T-cell (primary cell): ENCODE measurements around the gene MAP2K1. TPM values are rescaled to one million over a fixed set of nuclear protein-coding genes. Genes with fewer than 3 reads are reported as not detected.
A peak's percentile ranks its signal among the peaks of the same experiment; 100 is the strongest.
"Not testable (repeated sequence)": the region's sequence is repeated elsewhere in the genome, so short reads cannot be mapped to it uniquely, and the experiment has no call there.

Experiments used
- ATAC-seq, 4 experiments: fragments of 200-7000 bp in 3 of 4; fragments of 150-1000 bp in 1 of 4; cut with Tn5 transposase; replicated peaks in 1 of 4; 1 replicate in 3 of 4; 2 replicates in 1 of 4; pipeline ENCODE4 v1.10.0; 2021; ENCODE audit warnings: moderate library complexity in 3 of 4, mild to moderate bottlenecking in 2 of 4, moderate number of reproducible peaks in 1 of 4
- CTCF ChIA-PET, 2 donors: fragments of 300-600 bp; sonication (Branson Sonifier 250); formaldehyde crosslinking; loops; one replicate each; lab custom pipeline; 2022; ENCODE audit warnings: antibody characterized with exemption in 2 of 2; lab: Charles Lee
- POLR2A ChIA-PET, 2 donors: fragments of 300-600 bp; sonication (Branson Sonifier 250); formaldehyde crosslinking; loops; one replicate each; lab custom pipeline; 2022; ENCODE audit warnings: antibody characterized with exemption in 2 of 2; lab: Charles Lee
- DNase-seq, 35 experiments: peaks; one replicate each; pipeline versions ENCODE4 v3.0.0 to v3.0.0-alpha.2; 2013 to 2023
- H3K27ac ChIP-seq: one replicate; pipeline ENCODE4 v1.5.1; 2013; ENCODE audit warnings: low read length
- H3K27me3 ChIP-seq, 2 experiments: replicated peaks in 1 of 2; 1 replicate in 1 of 2; 2 replicates in 1 of 2; pipeline versions ENCODE4 v1.6.1 to v1.7.0; 2013; ENCODE audit warnings: low read length in 1 of 2, mixed read lengths in 1 of 2; ENCODE audit not compliant: control insufficient read depth in 2 of 2, insufficient read depth in 2 of 2; ENCODE audit errors: extremely low read depth in 1 of 2
- H3K36me3 ChIP-seq, 2 donors: 1 replicate in 1 of 2; 2 replicates in 1 of 2; pipeline versions ENCODE4 v1.6.1 to v1.7.0; 2013; ENCODE audit warnings: low read length in 1 of 2; ENCODE audit not compliant: control insufficient read depth in 2 of 2, insufficient read depth in 1 of 2; ENCODE audit errors: extremely low read depth in 1 of 2
- H3K4me1 ChIP-seq, 2 experiments: 1 replicate in 1 of 2; 2 replicates in 1 of 2; pipeline versions ENCODE4 v1.6.1 to v1.7.0; 2013; ENCODE audit warnings: low read length in 2 of 2, mixed read lengths in 1 of 2; ENCODE audit not compliant: insufficient read depth in 2 of 2, control insufficient read depth in 1 of 2; ENCODE audit errors: extremely low read depth in 1 of 2
- H3K4me3 ChIP-seq, 2 donors: 1 replicate in 1 of 2; 2 replicates in 1 of 2; pipeline versions ENCODE4 v1.5.1 to v1.7.0; 2013; ENCODE audit warnings: mild to moderate bottlenecking in 2 of 2, low read length in 1 of 2, moderate library complexity in 1 of 2; ENCODE audit not compliant: control insufficient read depth in 1 of 2; ENCODE audit errors: extremely low read depth in 1 of 2
- H3K9me3 ChIP-seq: 2 replicates; pipeline ENCODE4 v1.7.0; 2013
- H3K27ac Mint-ChIP-seq, 2 donors: one replicate each; pipeline ENCODE4 v1.8.0; 2020 to 2021; ENCODE audit warnings: mild to moderate bottlenecking in 2 of 2, mixed read lengths in 2 of 2
- H3K27me3 Mint-ChIP-seq, 2 donors: one replicate each; pipeline ENCODE4 v1.8.0; 2021 to 2022; ENCODE audit warnings: mixed read lengths in 2 of 2
- H3K36me3 Mint-ChIP-seq: one replicate; pipeline ENCODE4 v1.8.0; 2021; ENCODE audit warnings: mixed read lengths
- H3K4me1 Mint-ChIP-seq, 3 donors: one replicate each; pipeline ENCODE4 v1.8.0; 2020 to 2022; ENCODE audit warnings: mixed read lengths in 3 of 3, mild to moderate bottlenecking in 1 of 3
- H3K4me3 Mint-ChIP-seq, 3 donors: one replicate each; pipeline ENCODE4 v1.8.0; 2020 to 2022; ENCODE audit warnings: mild to moderate bottlenecking in 3 of 3, mixed read lengths in 3 of 3, moderate library complexity in 3 of 3
- H3K9me3 Mint-ChIP-seq, 3 donors: one replicate each; pipeline ENCODE4 v1.8.0; 2020 to 2022; ENCODE audit warnings: mixed read lengths in 3 of 3
- WGBS: methylation state at CpG from one replicate; pipeline ENCODE4 v1.1.5; 2013; ENCODE audit warnings: missing lambda C conversion rate; ENCODE audit not compliant: insufficient coverage; 5-methylcytosine and 5-hydroxymethylcytosine counted together
- total RNA-seq, 35 experiments: library from RNA in 6 of 35; stranded (reverse) in 6 of 35; fragments of 120-200 nt in 1 of 35; gene quantifications; one replicate each; pipeline versions ENCODE4 v1.2.1 to v1.2.4 and lab custom pipeline; 2013 to 2026

MAP2K1 gene
- total RNA-seq, 5 donors from 2014 or later (not counting 1 experiment from before 2014, with no cell fraction given), result 38.7 to 62.8 (median 49.4) TPM

- no peak for ATAC-seq
- Histone ChIP-seq H3K9me3 (no peaks in the 10 kb centered on the region), H3K36me3 (peaks cover 5 to 13% of the 10 kb centered on the region in 2 donors), H3K4me3 (no peak overlapping the region), H3K27me3 (no peaks in the 10 kb centered on the region), H3K4me1 (peaks cover 4 to 9% of the 10 kb centered on the region in 2 experiments), H3K27ac (no peak overlapping the region)
- Mint-ChIP-seq H3K27me3 (no peaks in the 10 kb centered on the region), H3K36me3 (peaks cover 32% of the 10 kb centered on the region), H3K4me1 (peaks cover 19 to 28% (median 21%) of the 10 kb centered on the region in 3 donors), H3K9me3 (no peaks in the 10 kb centered on the region), H3K27ac (no peak overlapping the region), H3K4me3 (no peak overlapping the region)
- ChIA-PET POLR2A (no interaction called here), CTCF (no interaction called here)
- WGBS, result no CpG with 5 or more reads among the region's 3 CpGs
- no peak for DNase-seq
Observed at GRCh38 chr15:66456211-66456610, 69.5 kb downstream of the MAP2K1 start.

GRCh38 chr15:66459818-66460615, 73.3 kb downstream of the MAP2K1 start:
- H3K36me3 Mint-ChIP-seq, result peaks cover 30% of the 10 kb centered on the region
- WGBS, result 70% methylated on average over 3 of the region's 3 CpGs

GRCh38 chr15:66461294-66461693, 74.6 kb downstream of the MAP2K1 start:
- H3K27ac ChIP-seq, H3K9me3 Mint-ChIP-seq, H3K27me3 Mint-ChIP-seq, CTCF ChIA-PET, H3K4me3 ChIP-seq, DNase-seq, H3K27ac Mint-ChIP-seq, H3K9me3 ChIP-seq, POLR2A ChIA-PET, ATAC-seq, H3K27me3 ChIP-seq, H3K4me1 ChIP-seq, H3K4me3 Mint-ChIP-seq: not testable (repeated sequence)
- 100% methylated on average over 1 of the region's 6 CpGs for WGBS
- peaks cover 34% of the 10 kb centered on the region for H3K36me3 Mint-ChIP-seq
- peaks cover 0 to 12% of the 10 kb centered on the region in 2 donors for H3K36me3 ChIP-seq
- H3K4me1 Mint-ChIP-seq, result peaks cover 13 to 23% (median 19%) of the 10 kb centered on the region in 3 donors

More at GRCh38 chr15:66459818-66460615, 73.3 kb downstream of the MAP2K1 start:
- no peak overlapping the region for H3K27ac ChIP-seq
- Mint-ChIP-seq H3K4me1 (peaks cover 19 to 28% (median 21%) of the 10 kb centered on the region in 3 donors), H3K9me3 (no peaks in the 10 kb centered on the region), H3K4me3 (no peak overlapping the region), H3K27ac (peak overlapping the region; percentile 8 to 74), H3K27me3 (no peaks in the 10 kb centered on the region)
- CTCF ChIA-PET, result no interaction called here
- H3K9me3 ChIP-seq, result no peaks in the 10 kb centered on the region
- POLR2A ChIA-PET, result no interaction called here
- H3K4me1 ChIP-seq, result peaks cover 4 to 9% of the 10 kb centered on the region in 2 experiments
- DNase-seq (no peak), ATAC-seq (no peak)
- H3K36me3 ChIP-seq, result peaks cover 2 to 18% of the 10 kb centered on the region in 2 donors
- H3K27me3 ChIP-seq, result no peaks in the 10 kb centered on the region
- no peak overlapping the region for H3K4me3 ChIP-seq

- Histone ChIP-seq H3K36me3 (peaks cover 0 to 12% of the 10 kb centered on the region in 2 donors), H3K27ac (no peak overlapping the region), H3K4me3 (no peak overlapping the region), H3K9me3 (no peaks in the 10 kb centered on the region), H3K4me1 (peaks cover 4 to 9% of the 10 kb centered on the region in 2 experiments), H3K27me3 (no peaks in the 10 kb centered on the region)
- Mint-ChIP-seq H3K4me1 (peaks cover 13 to 23% (median 17%) of the 10 kb centered on the region in 3 donors), H3K4me3 (no peak overlapping the region), H3K27ac (no peak overlapping the region), H3K27me3 (no peaks in the 10 kb centered on the region), H3K9me3 (no peaks in the 10 kb centered on the region), H3K36me3 (peaks cover 34% of the 10 kb centered on the region)
- ATAC-seq (no peak), DNase-seq (no peak)
- CTCF ChIA-PET, result no interaction called here
- POLR2A ChIA-PET, result no interaction called here
- no CpG with 5 or more reads among the region's 2 CpGs for WGBS
Observed at GRCh38 chr15:66461917-66462316, 75.2 kb downstream of the MAP2K1 start.

- no peak overlapping the region for H3K4me3 Mint-ChIP-seq
- Histone ChIP-seq H3K9me3 (no peaks in the 10 kb centered on the region), H3K36me3 (peaks cover 0 to 12% of the 10 kb centered on the region in 2 donors), H3K4me3 (no peak overlapping the region), H3K27me3 (no peaks in the 10 kb centered on the region), H3K4me1 (peaks cover 4 to 9% of the 10 kb centered on the region in 2 experiments), H3K27ac (no peak overlapping the region)
- DNase-seq (no peak), ATAC-seq (no peak)
- POLR2A ChIA-PET, result interaction anchor here in 1 of 2 donors (0.6 kb wide), 1 partner anchor 1812 kb away, joined by 5 read pairs; no protein-coding TSS in a partner anchor
- H3K4me1 Mint-ChIP-seq, result peaks cover 15 to 23% (median 17%) of the 10 kb centered on the region in 3 donors
- H3K27me3 Mint-ChIP-seq, result no peaks in the 10 kb centered on the region
- CTCF ChIA-PET, result no interaction called here
- WGBS, result 94% methylated on average over 4 of the region's 4 CpGs
- peaks cover 34% of the 10 kb centered on the region for H3K36me3 Mint-ChIP-seq
- H3K27ac Mint-ChIP-seq, result no peak overlapping the region
- no peaks in the 10 kb centered on the region for H3K9me3 Mint-ChIP-seq
Observed at GRCh38 chr15:66462627-66463026, 75.9 kb downstream of the MAP2K1 start.

- CTCF ChIA-PET, H3K9me3 Mint-ChIP-seq, DNase-seq, H3K27ac ChIP-seq, H3K4me1 ChIP-seq, H3K27me3 Mint-ChIP-seq, H3K4me3 Mint-ChIP-seq, POLR2A ChIA-PET, H3K27me3 ChIP-seq, H3K4me3 ChIP-seq, H3K27ac Mint-ChIP-seq, H3K9me3 ChIP-seq, ATAC-seq: not testable (repeated sequence)
- WGBS, result 100% methylated on average over 3 of the region's 6 CpGs
- Mint-ChIP-seq H3K36me3 (peaks cover 29% of the 10 kb centered on the region), H3K4me1 (peaks cover 10 to 14% (median 12%) of the 10 kb centered on the region in 3 donors)
- H3K36me3 ChIP-seq, result peaks cover 0 to 12% of the 10 kb centered on the region in 2 donors
Observed at GRCh38 chr15:66465294-66465693, 78.6 kb downstream of the MAP2K1 start.
